Stimulated activated CD8-positive, alpha-beta memory T cell treated with anti-CD3 and anti-CD28 coated beads, Interleukin-15, amount 100 ng/mL, for 4 hours (primary cell): ENCODE measurements around the gene OLFM4.

ENCODE experiments used
- DNase-seq, 2 donors: peaks; one replicate each; pipeline ENCODE4 v3.0.0-alpha.2; 2020; ENCODE audit warnings: low read depth in 2 of 2

The OLFM4 gene

GRCh38 chr13:53014495-53015443, 13.8 kb upstream of the OLFM4 start:
- no peak for DNase-seq

GRCh38 chr13:53015971-53016370, 12.6 kb upstream of the OLFM4 start:
- DNase-seq: no peak

- no peak for DNase-seq
Observed at GRCh38 chr13:53017433-53017970, 11.1 kb upstream of the OLFM4 start.

GRCh38 chr13:53018690-53019647, 9.6 kb upstream of the OLFM4 start:
- DNase-seq: no peak

GRCh38 chr13:53020764-53021335, 7.8 kb upstream of the OLFM4 start:
- no peak for DNase-seq

- DNase-seq: no peak
Observed at GRCh38 chr13:53023246-53023645, 5.4 kb upstream of the OLFM4 start.

- DNase-seq: no peak
Observed at GRCh38 chr13:53028063-53028462, 550 bp upstream of the OLFM4 start.

GRCh38 chr13:53032849-53033248, 4.2 kb downstream of the OLFM4 start:
- DNase-seq: no peak

- DNase-seq: no peak
Observed at GRCh38 chr13:53038993-53039392, 10.4 kb downstream of the OLFM4 start.

- DNase-seq: no peak
Observed at GRCh38 chr13:53041968-53042516, 13.4 kb downstream of the OLFM4 start.

GRCh38 chr13:53042877-53043276, 14.3 kb downstream of the OLFM4 start:
- DNase-seq: no peak

GRCh38 chr13:53043398-53043797, 14.8 kb downstream of the OLFM4 start:
- DNase-seq: no peak

- no peak for DNase-seq
Observed at GRCh38 chr13:53045189-53045588, 16.6 kb downstream of the OLFM4 start.

GRCh38 chr13:53048880-53049279, 20.3 kb downstream of the OLFM4 start:
- no peak for DNase-seq

- DNase-seq: no peak
Observed at GRCh38 chr13:53050151-53050550, 21.5 kb downstream of the OLFM4 start.

GRCh38 chr13:53052675-53053074, 24.1 kb downstream of the OLFM4 start:
- no peak for DNase-seq

- DNase-seq: no peak
Observed at GRCh38 chr13:53054569-53054968, 26.0 kb downstream of the OLFM4 start.

GRCh38 chr13:53058065-53058679, 29.6 kb downstream of the OLFM4 start:
- DNase-seq: no peak

GRCh38 chr13:53060840-53061490, 32.4 kb downstream of the OLFM4 start:
- no peak for DNase-seq

GRCh38 chr13:53064731-53065130, 36.1 kb downstream of the OLFM4 start:
- DNase-seq: no peak

GRCh38 chr13:53066411-53066810, 37.8 kb downstream of the OLFM4 start:
- no peak for DNase-seq
